Colonic mucosa (tissue), 4 donors: ENCODE data around the gene ABCG5. TPM values are rescaled to one million over a fixed set of nuclear protein-coding genes. Genes with fewer than 3 reads are reported as not detected.
A peak's percentile ranks its signal among the peaks of the same experiment; 100 is the strongest.

Experiments used
- DNase-seq: peaks from one replicate; pipeline ENCODE4 v3.0.0-alpha.2; 2020
- H3K27ac ChIP-seq: fragments of 200-600 bp; one replicate; pipeline ENCODE4 v1.8.0; 2021
- H3K27me3 ChIP-seq: fragments of 200-600 bp; one replicate; pipeline ENCODE4 v1.8.0; 2021
- H3K36me3 ChIP-seq: fragments of 200-600 bp; one replicate; pipeline ENCODE4 v1.8.0; 2021
- H3K4me1 ChIP-seq: fragments of 200-600 bp; one replicate; pipeline ENCODE4 v1.8.0; 2021; ENCODE audit warnings: mild to moderate bottlenecking
- H3K4me3 ChIP-seq: fragments of 200-600 bp; one replicate; pipeline ENCODE4 v1.8.0; 2021
- H3K9ac ChIP-seq, 2 donors: one replicate each; pipeline ENCODE4 v1.7.0; 2013; ENCODE audit warnings: control low read depth in 2 of 2, low read depth in 2 of 2, low read length in 2 of 2
- H3K9me3 ChIP-seq: fragments of 200-600 bp; one replicate; pipeline ENCODE4 v1.8.0; 2021
- CTCF ChIP-seq: fragments of 200-600 bp; IDR thresholded peaks from one replicate; pipeline ENCODE4 v1.8.0; 2022; ENCODE audit warnings: antibody characterized with exemption, mild to moderate bottlenecking
- intact Hi-C: fragments of 100-400 bp; cut with DNase I; formaldehyde crosslinking; loops from one replicate; pipeline ENCODE4 v1.14.1; 2022
- total RNA-seq, 2 donors: library from RNA; stranded (reverse); fragmentation: NEBNext Ultra II Directional in 1 of 2; extraction: Animal tissue kit (Norgen Biotek cat#: 25700) in 1 of 2; gene quantifications; one replicate each; pipeline ENCODE4 v1.2.1, GENCODE V29; 2021
- donor health status: healthy.
- donor health status: DM: no; HTN: no; CAD: no.
- donor health status: DM: no; HTN: no; CAD: no.

ABCG5 gene
- total RNA-seq, 2 donors from 2014 or later, result 0.29 TPM; not detected in 1

- H3K27ac ChIP-seq, result no peak overlapping the region
- no peak overlapping the region for H3K4me3 ChIP-seq
- H3K27me3 ChIP-seq, result no peaks in the 10 kb centered on the region
- no peak for DNase-seq
- no peaks in the 10 kb centered on the region for H3K36me3 ChIP-seq
- no peak overlapping the region for H3K9ac ChIP-seq
- no peaks in the 10 kb centered on the region for H3K4me1 ChIP-seq
- intact Hi-C loops, result no loop called here
- no peak for TF ChIP-seq CTCF
- H3K9me3 ChIP-seq, result no peaks in the 10 kb centered on the region
Observed at GRCh38 chr2:43832457-43832856, 6.2 kb downstream of the ABCG5 start.

GRCh38 chr2:43831543-43832294, 6.9 kb downstream of the ABCG5 start:
- intact Hi-C loops, result no loop called here
- DNase-seq, result no peak
- Histone ChIP-seq H3K4me1 (no peaks in the 10 kb centered on the region), H3K9me3 (no peaks in the 10 kb centered on the region), H3K9ac (no peak overlapping the region), H3K36me3 (no peaks in the 10 kb centered on the region), H3K4me3 (peak overlapping the region; percentile 35), H3K27me3 (no peaks in the 10 kb centered on the region), H3K27ac (no peak overlapping the region)
- no peak for TF ChIP-seq CTCF

- intact Hi-C loops, result no loop called here
- DNase-seq, result no peak
- Histone ChIP-seq H3K4me3 (no peak overlapping the region), H3K4me1 (no peaks in the 10 kb centered on the region), H3K9me3 (no peaks in the 10 kb centered on the region), H3K36me3 (no peaks in the 10 kb centered on the region), H3K27ac (no peak overlapping the region), H3K27me3 (no peaks in the 10 kb centered on the region), H3K9ac (no peak overlapping the region)
- TF ChIP-seq CTCF, result no peak
Observed at GRCh38 chr2:43826305-43827250, 12.1 kb downstream of the ABCG5 start.

- Histone ChIP-seq H3K36me3 (no peaks in the 10 kb centered on the region), H3K9ac (no peak overlapping the region), H3K27me3 (no peaks in the 10 kb centered on the region), H3K4me3 (no peak overlapping the region), H3K9me3 (no peaks in the 10 kb centered on the region), H3K4me1 (no peaks in the 10 kb centered on the region), H3K27ac (no peak overlapping the region)
- DNase-seq, result no peak
- no peak for TF ChIP-seq CTCF
- intact Hi-C loops, result no loop called here
Observed at GRCh38 chr2:43825841-43826240, 12.8 kb downstream of the ABCG5 start.

GRCh38 chr2:43824951-43825493, 13.6 kb downstream of the ABCG5 start:
- H3K9me3 ChIP-seq, result no peaks in the 10 kb centered on the region
- H3K36me3 ChIP-seq, result no peaks in the 10 kb centered on the region
- no peak for DNase-seq
- no peak overlapping the region for H3K4me3 ChIP-seq
- TF ChIP-seq CTCF, result no peak
- no peak overlapping the region for H3K27ac ChIP-seq
- H3K4me1 ChIP-seq, result no peaks in the 10 kb centered on the region
- intact Hi-C loops, result no loop called here
- no peaks in the 10 kb centered on the region for H3K27me3 ChIP-seq
- H3K9ac ChIP-seq, result no peak overlapping the region
